ENCODE results near the gene ARHGEF12.

GRCh38 chr11:120489799-120490198 is 153.6 kb downstream of the ARHGEF12 start:
- TF ChIP-seq, protein P1, sequence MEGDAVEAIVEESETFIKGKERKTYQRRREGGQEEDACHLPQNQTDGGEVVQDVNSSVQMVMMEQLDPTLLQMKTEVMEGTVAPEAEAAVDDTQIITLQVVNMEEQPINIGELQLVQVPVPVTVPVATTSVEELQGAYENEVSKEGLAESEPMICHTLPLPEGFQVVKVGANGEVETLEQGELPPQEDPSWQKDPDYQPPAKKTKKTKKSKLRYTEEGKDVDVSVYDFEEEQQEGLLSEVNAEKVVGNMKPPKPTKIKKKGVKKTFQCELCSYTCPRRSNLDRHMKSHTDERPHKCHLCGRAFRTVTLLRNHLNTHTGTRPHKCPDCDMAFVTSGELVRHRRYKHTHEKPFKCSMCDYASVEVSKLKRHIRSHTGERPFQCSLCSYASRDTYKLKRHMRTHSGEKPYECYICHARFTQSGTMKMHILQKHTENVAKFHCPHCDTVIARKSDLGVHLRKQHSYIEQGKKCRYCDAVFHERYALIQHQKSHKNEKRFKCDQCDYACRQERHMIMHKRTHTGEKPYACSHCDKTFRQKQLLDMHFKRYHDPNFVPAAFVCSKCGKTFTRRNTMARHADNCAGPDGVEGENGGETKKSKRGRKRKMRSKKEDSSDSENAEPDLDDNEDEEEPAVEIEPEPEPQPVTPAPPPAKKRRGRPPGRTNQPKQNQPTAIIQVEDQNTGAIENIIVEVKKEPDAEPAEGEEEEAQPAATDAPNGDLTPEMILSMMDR (optimal IDR thresholded peaks at IDR 0.05 in 1 of 3, IDR thresholded peaks at IDR 0.05 in 1 of 3, conservative IDR thresholded peaks at IDR 0.05 in 1 of 3; ENCODE audit: extremely low read depth in 1 of 3, insufficient read depth in 2 of 3, low read length in 3 of 3): no peak
- no peak for TF ChIP-seq EZH2 (IDR thresholded peaks at IDR 0.05; ENCODE audit: low read length)
